ENCODE data around the gene BLTP2.

Gene BLTP2

GRCh38 chr17:28644787-28645575, at the start of gene BLTP2 (continued):
- no peak for TF ChIP-seq ZNF280D (tag by site-specific recombination; IDR thresholded peaks at IDR 0.05)
- TF ChIP-seq TCF7L2 (IDR thresholded peaks at IDR 0.05; ENCODE audit: borderline replicate concordance, low read depth, low read length) = no peak
- no peak for TF ChIP-seq ZNF530 (tag by site-specific recombination; IDR thresholded peaks at IDR 0.05; ENCODE audit: low read depth)
- TF ChIP-seq PATZ1 (tag by site-specific recombination; IDR thresholded peaks at IDR 0.05) = peak; percentile 88
- TF ChIP-seq ZFHX2 (tag by site-specific recombination; conservative IDR thresholded peaks at IDR 0.05) = no peak
- TF ChIP-seq ZBTB10 (tag by site-specific recombination; IDR thresholded peaks at IDR 0.05) = peak; percentile 85; the same call in 1 of the 2 replicates
- peak; percentile 86 for TF ChIP-seq ZIC2 (tag by site-specific recombination; IDR thresholded peaks at IDR 0.05)
- no peak for TF ChIP-seq ZNF776 (tag by site-specific recombination; IDR thresholded peaks at IDR 0.05; ENCODE audit: borderline replicate concordance)
- no peak for TF ChIP-seq ZNF174 (tag by site-specific recombination; IDR thresholded peaks at IDR 0.05)
- no peak for TF ChIP-seq FEZF1 (tag by site-specific recombination; IDR thresholded peaks at IDR 0.05)
- no peak for TF ChIP-seq AEBP2 (tag by site-specific recombination; IDR thresholded peaks at IDR 0.05; ENCODE audit: borderline replicate concordance)
- no peak for TF ChIP-seq ZNF510 (tag by site-specific recombination; IDR thresholded peaks at IDR 0.05; ENCODE audit: insufficient replicate concordance)
- 0 out of 2 replicates have a peak, but pooled peaks have one; percentile 41 for TF ChIP-seq ZNF660 (tag by site-specific recombination; IDR thresholded peaks at IDR 0.05)
- no peak for TF ChIP-seq ZNF837 (tag by site-specific recombination; IDR thresholded peaks at IDR 0.05)
- peak; percentile 21; the same call in 1 of the 2 replicates for TF ChIP-seq PBX3 (CRISPR knock-in tag; IDR thresholded peaks at IDR 0.05)
- no peak for TF ChIP-seq PRDM2 (tag by site-specific recombination; IDR thresholded peaks at IDR 0.05; ENCODE audit: borderline replicate concordance)
- no peak for TF ChIP-seq ZNF830 (tag by site-specific recombination; IDR thresholded peaks at IDR 0.05; ENCODE audit: low read depth)
- no peak for TF ChIP-seq ZNF133 (tag by site-specific recombination; IDR thresholded peaks at IDR 0.05)
- TF ChIP-seq ZNF157 (tag by site-specific recombination; IDR thresholded peaks at IDR 0.05) = no peak
- no peak for TF ChIP-seq ZNF140 (tag by site-specific recombination; IDR thresholded peaks at IDR 0.05)
- TF ChIP-seq ZFP69B (tag by site-specific recombination; IDR thresholded peaks at IDR 0.05) = peak; percentile 83
- no peak for TF ChIP-seq YY2 (tag by site-specific recombination; IDR thresholded peaks at IDR 0.05)
